AG04449 (cell line): ENCODE data around the gene BRSK2.
"Not testable (repeated sequence)": the region's sequence is repeated elsewhere in the genome, so short reads cannot be mapped to it uniquely, and the experiment has no call there.

Source experiments
- CTCF ChIA-PET: fragments of 350-600 bp; formaldehyde crosslinking; extraction: SDS; loops from one replicate; lab custom pipeline; 2021; ENCODE audit warnings: antibody characterized with exemption; lab: Yijun Ruan, JAX
- POLR2A ChIA-PET: fragments of 400-600, 350-600 bp; formaldehyde crosslinking; extraction: SDS; loops from one replicate; lab custom pipeline; 2020; ENCODE audit warnings: antibody characterized with exemption, inconsistent platforms; lab: Yijun Ruan, JAX
- DNase-seq: peaks from one replicate; pipeline ENCODE4 v3.0.0-alpha.2; 2010; ENCODE audit warnings: low read depth, low spot score
- H3K4me3 ChIP-seq: 2 replicates; pipeline ENCODE4 v1.5.1; 2011; ENCODE audit warnings: low read depth, mild to moderate bottlenecking, control low read depth, low read length
- CTCF ChIP-seq: IDR thresholded peaks from one replicate; pipeline ENCODE4 v1.5.1; 2011; ENCODE audit warnings: mild to moderate bottlenecking, moderate library complexity, low read length, control low read depth, inconsistent platforms; ENCODE audit not compliant: insufficient read depth; ENCODE audit errors: missing control alignments

BRSK2 gene

GRCh38 chr11:1405186-1406020 lies 15.7 kb downstream of the BRSK2 start:
- no peak overlapping the region for H3K4me3 ChIP-seq
- DNase-seq: no peak
- ChIA-PET POLR2A (no interaction called here), CTCF (no interaction called here)
- no peak for TF ChIP-seq CTCF

GRCh38 chr11:1406571-1407485 lies 17.1 kb downstream of the BRSK2 start:
- DNase-seq: no peak
- POLR2A ChIA-PET: no interaction called here
- CTCF ChIA-PET: no interaction called here
- no peak for TF ChIP-seq CTCF
- H3K4me3 ChIP-seq: no peak overlapping the region

GRCh38 chr11:1407668-1408067 lies 17.9 kb downstream of the BRSK2 start:
- no peak for TF ChIP-seq CTCF
- no peak for DNase-seq
- no peak overlapping the region for H3K4me3 ChIP-seq
- ChIA-PET CTCF (no interaction called here), POLR2A (no interaction called here)

- ChIA-PET CTCF (no interaction called here), POLR2A (no interaction called here)
- H3K4me3 ChIP-seq: no peak overlapping the region
- no peak for DNase-seq
- no peak for TF ChIP-seq CTCF
Observed at GRCh38 chr11:1408346-1408745, 18.6 kb downstream of the BRSK2 start.

GRCh38 chr11:1409108-1409851 lies 19.5 kb downstream of the BRSK2 start:
- POLR2A ChIA-PET: no interaction called here
- TF ChIP-seq CTCF: no peak
- DNase-seq: no peak
- CTCF ChIA-PET: no interaction called here
- H3K4me3 ChIP-seq: no peak overlapping the region

- DNase-seq, CTCF ChIA-PET, POLR2A ChIA-PET, H3K4me3 ChIP-seq: not testable (repeated sequence)
Observed at GRCh38 chr11:1409852-1410125, 20.1 kb downstream of the BRSK2 start.
